GOT3 (cell line): ENCODE results near the gene VSTM2L.

ENCODE experiments used
- DNase-seq: peaks from one replicate; lab custom pipeline; 2025; ENCODE audit warnings: mixed read lengths; lab: John Stamatoyannopoulos, UW

The VSTM2L gene

DNA sequence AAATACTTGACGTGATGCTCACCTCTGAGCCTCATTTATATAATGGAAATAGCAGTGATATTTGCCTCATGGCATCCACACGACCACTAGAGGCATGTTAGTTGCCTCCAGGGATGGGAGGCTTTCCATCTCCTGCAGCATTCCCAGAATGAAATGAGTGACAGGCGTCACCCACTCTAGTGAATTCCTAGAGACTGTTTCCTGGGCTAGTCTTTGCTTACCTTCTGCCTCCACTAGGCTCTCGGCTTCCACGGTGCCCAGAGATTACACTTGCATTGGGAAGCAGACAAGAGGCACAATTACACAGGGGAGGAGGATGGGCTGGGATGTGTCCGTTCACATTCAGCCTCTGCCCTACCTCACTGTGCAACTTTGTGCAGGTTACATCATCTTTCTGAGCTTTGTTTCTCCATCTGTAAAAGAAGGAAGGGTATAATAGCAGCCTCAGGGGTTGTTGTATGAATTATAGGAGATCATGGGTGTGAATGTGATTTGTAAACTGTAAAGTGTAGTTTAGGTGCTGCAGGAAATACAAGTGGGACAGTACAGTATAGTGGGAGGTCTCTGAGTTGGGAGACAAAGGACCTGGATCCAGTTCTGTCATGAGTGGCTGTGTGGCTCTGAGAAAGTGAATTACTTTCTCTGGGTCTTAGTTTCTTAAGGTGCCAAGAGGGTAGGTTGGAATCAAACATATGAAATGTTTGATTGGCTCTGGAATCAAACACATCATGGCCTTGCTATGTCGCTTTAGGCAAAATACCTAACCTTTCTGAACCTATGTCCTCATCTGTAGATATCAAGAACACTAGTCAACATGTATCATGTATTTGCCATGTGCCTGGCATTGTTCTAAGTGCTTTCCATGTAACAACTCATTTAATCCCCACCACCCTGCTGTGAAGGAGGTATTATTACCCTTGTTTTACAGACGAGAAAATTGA, 3.6 kb upstream of the VSTM2L start:
- DNase-seq, result no peak

DNA sequence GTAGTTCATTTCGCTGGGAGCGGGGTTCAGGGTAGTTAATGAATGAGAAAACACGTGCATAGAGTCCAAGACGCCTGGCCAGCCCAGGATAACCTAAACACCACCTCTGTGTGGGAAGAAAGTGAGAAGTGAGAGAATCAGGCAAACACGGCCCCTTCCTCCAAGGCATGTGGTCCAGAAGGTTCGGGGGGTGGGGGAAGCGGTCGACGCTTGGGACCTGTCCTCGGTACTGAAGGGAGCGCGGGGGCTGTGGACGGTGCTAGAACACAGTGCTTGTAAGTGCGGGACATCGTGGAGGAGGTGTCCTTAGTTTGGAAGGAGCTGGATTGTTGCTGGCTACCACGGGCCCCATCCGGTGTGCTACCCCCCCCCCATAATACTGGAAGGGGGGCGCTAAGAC, 1.7 kb upstream of the VSTM2L start:
- DNase-seq, result no peak

DNA sequence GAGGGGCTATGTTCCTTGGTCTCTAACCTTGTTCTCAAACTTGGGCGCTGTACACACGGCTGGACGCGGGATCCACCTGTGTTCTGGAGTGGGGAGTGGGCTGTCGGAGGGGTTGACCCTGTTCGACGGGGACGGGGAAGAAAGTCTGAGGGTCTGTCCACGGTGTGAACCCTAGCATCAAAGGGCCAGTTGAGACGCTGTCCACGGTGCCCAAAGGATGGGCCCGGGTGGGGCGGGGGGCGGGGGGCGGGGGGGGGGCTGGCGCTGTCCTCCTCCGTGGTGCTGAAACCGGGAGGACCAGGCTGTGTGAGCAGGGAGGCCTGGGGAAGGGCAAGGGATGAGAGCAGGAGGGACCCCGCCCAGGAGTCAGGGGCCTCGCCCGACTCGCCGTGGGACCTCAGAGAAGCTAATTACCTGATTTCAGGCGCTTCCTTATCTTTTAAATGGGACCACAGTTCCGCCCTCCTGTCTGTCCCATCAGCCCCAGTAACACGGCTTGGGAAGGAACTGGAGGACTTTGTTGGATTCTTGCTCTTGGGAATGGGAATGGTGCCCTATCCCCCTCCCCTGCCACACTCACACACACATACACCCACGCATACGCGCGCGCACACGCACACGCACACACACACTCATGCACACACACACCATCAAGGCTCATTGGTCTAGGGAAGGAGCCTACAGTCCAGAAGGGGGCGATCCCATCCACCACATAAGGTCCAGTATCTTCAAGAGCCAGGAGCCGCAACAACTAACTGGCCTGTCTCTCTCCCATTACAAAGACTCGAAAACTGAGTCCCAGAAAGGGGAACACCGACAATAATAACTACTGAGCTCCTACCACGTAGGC, 1.0 kb upstream of the VSTM2L start:
- DNase-seq, result no peak

DNA sequence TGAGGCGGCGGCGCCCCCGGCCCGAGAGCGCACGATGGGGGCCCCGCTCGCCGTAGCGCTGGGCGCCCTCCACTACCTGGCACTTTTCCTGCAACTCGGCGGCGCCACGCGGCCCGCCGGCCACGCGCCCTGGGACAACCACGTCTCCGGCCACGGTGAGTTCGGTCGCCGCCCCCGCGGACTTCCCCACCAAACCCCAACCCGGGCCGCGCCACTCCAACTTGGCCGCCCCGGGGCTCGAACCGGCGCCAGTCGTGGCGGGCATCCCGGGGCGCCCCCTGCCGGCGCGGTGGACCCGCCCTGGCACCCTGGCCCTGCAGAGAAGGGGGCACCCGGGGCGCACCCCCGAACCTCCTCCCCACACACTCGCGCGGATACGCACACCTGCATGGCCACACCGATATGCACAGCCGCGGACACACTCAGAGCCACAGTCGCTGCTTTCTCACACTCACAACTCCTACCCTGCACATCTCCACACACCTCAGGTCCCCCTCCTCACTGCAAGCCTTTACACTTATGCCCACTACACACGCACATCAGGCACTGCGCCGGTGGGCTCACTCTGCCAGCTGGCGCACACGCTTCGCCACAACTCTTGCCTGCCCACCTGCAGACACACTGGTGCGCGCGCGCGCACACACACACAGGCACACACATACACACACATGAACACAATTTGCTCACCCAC, 535 bp downstream of the VSTM2L start:
- no peak for DNase-seq

DNA sequence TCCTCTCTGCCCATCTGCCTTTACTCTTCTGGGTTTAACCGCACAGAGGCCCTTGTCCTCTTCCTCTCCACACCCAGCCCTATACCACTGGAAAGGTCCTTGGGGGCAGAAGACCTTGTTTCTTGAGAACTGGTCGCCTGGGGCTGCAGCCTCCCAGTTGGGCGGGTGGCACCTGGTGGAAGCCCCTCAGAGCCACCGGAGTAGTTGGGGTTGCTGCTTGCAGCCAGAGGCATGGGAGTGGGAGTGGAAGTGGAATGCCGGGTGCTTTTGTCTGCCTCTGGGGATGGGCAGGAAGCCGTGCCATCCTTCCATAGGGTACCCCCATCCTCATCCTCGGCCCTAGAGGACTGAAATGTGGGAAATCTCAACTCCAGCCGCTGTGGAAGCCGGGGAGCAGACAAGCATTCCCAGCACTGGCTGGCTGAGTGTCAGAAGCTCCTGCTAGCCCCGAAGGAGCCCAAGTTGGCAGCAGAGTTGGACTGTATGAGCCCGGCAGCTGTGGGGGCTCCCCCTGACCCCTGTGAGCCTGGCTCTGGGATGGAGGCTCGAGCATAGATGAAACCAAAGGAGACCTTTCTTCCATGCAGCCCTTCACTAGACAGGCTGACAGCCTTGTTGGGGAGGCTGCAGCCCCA, 1.2 kb downstream of the VSTM2L start:
- DNase-seq, result no peak

DNA sequence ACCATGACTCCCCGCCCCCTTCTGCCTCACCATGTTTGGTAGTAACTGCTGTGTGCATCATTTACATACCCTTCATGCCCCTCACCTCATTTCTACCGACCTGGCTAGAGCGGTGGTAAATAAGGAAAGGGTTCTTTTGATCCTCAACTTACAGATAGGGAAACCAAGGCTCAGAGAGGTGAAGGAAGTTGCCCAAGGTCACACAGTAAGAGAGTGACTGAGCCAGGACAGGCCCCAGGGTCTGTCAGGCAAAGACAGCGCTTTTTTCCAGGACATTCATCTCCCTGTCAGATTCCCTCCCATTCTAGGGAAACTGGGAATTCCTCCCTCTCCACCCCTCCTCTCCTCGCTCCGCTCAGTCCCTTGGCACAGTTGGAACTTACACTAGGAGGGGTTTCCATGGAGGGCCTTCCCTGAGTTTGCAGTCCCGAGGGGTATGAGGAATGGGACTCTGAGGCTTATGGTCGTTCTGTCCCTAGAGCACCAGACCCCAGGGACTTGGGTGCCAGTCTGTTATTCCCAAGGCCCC, 2.0 kb downstream of the VSTM2L start:
- DNase-seq, result no peak

DNA sequence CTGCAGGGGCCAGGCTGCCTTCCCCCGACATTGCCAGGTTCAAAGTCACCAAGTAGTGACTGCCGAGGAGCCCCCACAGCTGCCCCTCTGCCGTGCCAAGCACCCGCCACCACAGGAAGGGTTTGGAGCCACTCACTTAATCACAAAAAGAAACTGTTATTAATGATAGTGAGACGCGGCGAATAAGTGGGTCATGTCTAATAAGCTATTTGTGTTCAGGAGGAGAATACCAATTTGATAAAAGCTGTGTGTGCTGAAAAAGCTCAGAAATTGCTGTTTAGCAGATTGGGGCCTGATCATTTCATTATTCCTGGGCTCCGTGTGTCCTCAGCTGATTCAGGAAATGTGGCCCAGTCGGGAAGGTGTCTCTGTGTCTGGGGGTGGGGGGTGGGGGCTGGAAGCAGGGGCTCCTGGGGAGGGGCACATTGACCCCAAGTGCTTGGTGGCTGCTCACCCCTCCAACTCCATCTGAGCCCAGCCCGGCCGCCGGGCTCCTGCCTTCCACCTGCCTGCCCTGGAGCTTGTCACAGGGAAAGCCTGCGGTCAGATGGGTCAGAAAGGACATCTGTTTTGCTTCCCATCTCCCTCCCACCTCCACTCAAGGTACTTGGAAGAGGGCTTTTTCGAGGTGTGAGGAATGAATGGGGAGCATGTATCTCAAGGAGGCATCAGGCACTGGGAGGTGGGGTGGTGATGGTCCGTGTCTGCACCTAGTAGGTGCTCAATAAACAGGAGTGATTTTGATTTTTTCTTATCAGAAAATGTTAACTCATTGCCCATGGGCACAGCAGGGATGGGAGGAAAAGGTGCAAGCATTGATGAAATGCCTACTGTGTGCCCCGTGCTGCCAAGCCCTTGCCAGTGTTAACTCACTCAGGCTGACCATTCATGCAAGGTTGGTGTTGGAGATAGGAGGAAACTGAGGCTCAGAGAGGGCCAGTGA, 3.0 kb downstream of the VSTM2L start:
- DNase-seq, result no peak

DNA sequence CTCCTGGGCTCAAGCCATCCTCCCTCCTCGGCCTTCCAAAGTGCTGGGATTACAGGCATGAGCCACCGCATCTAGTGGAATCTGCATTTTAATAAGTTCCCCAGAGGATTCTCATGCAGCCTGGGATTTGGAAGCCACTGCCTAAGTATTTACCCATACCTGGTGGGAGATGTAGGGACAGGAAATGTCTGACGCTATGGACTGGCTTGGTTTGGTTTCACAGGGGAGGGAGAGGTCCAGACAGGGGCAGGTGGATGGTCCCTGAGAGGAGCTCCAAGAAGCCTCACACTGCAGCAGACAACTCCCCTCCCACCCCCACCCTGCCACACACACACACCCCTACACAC, 4.4 kb downstream of the VSTM2L start:
- DNase-seq, result no peak

DNA sequence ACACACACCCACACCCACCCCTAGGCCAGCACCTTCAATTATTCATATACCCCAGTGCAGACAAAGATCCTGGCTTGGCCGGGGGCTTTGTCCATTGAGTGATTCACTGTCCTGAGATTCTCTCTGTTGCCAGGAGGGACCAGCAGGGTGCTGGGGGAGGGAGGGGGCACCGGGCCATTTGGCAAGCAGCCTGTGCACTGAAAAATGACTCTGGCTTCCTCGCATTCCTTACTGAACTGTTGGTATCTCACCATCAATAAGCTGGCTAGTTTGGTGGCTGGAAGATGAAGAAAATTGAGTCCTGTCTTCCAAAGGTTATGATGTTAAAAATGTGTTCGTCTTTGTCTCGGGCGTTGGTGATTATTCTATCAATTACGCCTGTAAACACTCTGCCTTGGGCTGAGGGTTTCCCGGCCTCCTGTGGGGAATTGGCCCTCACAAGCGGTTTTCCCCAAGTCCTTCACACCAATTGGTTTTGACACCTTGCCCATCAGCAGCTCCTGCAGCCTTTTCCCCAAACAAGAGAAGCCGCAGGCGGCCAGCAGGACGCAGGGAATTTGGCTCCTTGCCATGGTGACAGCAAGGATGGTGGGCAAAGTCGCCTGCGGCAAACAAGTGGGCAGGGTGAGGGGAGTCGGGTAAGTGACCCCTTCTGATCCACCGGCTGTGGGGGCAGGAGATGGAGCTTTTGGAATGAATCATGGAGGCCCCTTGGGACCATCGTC, 4.9 kb downstream of the VSTM2L start:
- peak; percentile 48 for DNase-seq

DNA sequence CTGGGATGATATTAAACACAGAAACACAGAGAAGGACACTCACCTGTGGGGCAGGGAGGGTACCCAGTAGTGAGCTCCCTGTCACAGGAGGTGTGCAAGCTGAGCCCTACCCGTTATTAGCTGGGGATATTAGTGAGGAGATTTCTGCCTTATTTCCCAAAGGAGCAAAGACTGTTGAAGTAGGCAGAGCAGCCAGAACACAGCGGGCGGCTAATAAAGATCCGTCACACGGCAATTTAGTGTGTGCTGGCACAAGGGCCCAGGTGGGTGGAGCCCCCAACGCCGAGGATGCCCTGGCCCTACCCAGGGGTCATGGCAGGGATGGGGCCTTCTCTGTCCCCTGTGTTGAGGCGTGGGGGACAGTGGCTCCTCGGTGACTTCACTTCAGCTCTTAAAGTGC, 8.3 kb downstream of the VSTM2L start:
- DNase-seq, result no peak

DNA sequence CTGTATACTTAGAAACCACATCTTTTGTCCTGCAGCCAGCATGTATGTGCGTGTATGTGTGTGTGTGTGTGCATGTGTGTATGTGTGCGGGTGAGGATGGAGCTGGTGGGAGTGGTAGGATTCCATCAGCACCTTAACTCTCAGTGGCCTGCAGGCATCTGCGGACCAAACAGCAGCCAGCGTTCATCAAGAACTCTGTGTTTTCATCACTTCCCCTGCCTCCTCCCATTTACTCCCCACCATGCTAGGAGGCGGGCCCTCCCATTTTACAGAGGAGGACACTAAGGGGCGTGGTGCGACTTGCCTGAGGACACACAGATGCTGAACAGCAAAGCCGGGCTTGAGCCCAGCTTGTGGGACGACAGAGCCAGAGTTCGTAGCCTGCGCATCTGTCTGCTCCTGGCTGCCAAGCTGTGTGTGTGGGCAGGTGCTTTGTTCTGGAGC, 8.9 kb downstream of the VSTM2L start:
- DNase-seq, result no peak

DNA sequence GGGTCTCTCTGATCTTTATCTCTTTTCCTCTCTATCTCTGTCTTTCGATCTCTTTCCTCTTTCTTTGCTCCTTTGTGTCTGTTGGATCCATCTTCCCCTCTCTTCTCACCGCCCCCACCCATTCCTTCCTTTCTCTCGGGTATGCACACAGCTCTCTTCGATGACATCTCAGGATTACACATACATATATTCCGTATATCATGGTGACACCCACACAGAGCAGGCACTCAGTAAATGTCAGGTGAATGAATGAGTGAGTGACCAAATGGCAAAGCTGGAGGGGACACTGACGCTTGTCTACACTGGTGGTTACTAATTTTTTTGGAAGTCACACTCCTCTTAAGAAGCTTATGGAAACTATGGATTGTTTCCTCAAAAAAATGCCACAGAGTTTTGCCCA, 9.9 kb downstream of the VSTM2L start:
- DNase-seq, result no peak

DNA sequence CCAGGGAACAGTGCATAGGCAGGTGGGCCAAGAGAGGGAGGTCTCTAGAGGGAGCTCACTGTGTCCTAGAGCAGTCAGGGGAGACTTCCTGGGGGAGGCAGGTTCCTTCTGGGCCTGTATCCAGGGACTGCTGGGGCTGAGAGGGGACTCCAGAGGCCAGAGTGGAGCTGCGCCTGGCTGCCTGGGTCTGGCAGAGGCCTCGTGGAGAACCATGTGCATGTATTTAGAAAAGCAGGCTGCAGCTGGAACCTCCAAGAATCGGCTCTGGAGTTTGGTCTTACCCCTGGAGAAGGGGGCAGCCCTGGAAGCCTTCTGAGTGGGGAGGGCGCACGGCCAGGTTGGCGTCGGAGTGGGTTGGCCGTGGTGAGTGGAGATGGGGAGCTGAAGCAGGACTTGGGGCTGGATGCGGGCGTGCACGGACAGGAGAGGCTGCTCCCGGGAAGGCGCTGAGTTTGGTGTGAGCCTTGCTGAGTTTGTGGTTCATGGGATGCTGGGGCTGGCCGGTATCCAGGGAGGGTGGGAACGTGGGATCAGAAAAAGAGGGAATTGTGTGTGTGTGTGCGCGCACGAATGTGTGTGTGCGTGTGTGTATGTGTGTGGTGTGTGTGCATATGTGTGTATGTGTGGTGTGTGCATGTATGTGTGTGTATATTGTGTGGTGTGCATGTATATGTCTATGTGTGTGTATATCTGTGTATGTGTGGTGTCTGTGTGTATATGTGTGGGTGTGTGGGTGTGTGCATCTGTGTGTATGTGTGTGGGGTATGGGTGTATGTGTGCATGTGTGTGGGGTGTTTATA, 10.8 kb downstream of the VSTM2L start:
- no peak for DNase-seq

DNA sequence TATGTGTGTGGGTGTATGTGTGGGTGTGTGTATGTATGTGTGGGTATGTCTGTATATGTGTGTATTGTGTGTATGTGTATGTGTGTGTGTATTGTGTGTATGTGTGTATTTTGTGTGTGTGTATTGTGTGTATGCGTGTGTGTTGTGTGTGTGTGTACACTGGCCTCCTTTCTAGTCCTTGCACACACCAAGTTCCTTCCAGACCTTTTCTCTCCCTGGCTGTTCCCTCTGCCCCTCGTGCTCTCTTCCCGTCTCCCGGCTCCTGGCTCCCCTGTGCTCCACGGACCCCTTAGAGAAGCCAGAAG, 11.4 kb downstream of the VSTM2L start:
- DNase-seq, result no peak

DNA sequence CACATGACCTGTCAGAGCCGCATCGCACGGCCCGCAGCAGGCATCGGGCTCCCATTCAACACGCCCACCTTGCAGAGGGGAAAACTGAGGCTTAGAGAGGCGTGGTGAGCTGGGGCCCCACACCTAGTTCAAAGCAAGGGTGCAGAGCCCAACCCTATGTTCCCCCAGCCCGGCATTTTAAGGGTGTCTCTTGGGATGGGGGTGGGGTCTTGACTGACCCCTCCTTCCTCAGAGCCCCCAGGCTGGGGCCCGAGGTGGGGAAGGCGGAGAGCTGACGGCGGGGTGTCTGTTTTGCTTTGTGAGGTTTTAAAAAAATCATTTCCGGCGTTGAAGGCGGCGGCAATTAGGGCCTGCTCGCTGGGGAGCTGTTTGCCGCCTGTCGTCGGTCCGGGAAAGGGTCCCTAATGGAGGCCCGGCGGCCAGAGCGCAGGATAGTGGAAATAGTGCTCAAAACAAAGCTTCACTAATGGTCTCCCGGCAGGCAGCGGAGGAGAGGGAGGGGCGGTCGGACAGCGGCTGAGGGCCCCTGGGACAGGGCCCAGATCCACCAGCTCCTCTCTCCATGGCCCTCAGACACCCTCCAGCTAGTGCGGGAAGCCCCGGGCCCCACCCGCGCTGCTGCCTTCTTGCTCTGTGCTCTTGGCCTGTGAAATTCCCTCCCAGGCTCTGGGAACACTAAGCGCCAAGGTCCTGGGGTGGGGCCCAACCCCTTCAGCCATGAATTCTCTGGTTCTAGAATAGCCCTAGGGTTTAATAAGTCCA, 11.9 kb downstream of the VSTM2L start:
- no peak for DNase-seq

DNA sequence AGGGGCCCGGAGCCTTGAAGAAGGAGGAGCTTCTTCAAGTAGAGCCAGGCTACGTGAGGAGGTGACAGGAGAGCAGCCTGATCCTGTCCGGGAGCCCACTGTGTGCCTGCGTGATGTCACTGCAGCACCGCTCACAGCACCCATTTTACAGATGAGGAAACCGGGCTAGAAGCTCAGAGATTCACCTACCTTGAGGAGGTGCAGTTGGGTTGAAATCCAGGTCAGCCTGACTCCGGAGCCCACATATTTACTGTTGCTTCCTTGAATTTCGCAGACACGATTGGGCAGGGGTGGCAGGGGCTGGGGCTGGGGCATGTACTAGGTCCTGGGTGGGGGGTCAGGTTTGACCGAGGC, 12.5 kb downstream of the VSTM2L start:
- DNase-seq, result no peak

DNA sequence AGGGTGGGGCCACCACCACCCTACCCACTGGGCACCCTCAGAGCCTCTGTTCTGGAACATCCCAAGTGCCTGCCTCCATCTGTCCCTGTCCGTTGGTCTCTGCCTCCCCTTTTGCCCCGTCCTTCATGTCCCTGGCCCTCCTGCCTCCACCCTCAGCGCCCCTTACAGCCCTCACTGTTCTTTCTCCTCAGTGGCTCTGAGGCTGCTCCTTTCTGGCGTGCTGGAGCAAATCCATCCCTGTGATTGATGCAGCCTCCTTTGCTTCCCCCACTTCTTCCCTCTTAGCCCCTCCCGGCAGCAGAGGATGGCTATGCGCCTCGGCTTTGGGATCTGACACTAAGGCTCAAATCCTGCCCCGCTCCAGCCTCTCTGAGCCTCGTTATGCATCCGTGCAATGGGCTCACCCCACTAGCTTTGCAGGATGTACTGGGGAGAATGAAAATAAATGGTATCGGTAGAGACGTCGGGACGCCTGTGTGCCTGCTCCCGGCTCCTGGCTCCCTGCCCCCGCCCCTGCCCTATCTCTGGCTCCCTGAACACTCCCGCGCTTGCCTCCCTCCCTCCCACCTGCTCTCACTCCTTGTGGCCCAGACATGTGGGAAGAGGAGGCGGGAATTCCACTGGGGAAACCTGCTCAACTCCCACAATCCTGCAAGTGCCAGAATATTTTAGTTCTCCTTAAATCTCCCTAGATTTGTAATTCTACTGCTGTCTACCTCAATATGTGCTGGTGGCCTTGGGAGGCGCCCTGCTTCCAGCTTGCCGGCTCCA, 13.1 kb downstream of the VSTM2L start:
- no peak for DNase-seq

DNA sequence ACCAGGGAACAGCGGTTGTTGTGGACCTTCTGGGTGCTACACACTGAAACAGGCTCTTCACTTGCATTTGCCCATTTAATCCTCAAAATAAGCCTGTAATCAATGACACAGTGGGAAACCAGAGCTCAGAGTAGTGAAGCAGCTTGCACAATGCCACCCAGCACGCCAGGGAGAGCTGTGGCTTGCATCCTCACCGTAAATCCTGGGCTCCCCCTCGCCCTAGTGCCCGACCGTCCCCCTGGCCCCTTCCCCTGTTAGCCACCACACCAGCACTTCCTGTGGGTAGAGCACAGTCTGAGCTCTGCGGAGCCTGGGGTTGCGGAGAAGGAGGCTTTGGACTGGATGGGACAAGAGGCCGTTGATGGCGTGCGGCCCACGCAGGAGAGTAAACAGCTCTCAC, 14.5 kb downstream of the VSTM2L start:
- DNase-seq, result no peak
